ENCODE results near the gene RAET1L.
"Not testable (repeated sequence)": the region's sequence is repeated elsewhere in the genome, so short reads cannot be mapped to it uniquely, and the experiment has no call there.

The RAET1L gene

DNA sequence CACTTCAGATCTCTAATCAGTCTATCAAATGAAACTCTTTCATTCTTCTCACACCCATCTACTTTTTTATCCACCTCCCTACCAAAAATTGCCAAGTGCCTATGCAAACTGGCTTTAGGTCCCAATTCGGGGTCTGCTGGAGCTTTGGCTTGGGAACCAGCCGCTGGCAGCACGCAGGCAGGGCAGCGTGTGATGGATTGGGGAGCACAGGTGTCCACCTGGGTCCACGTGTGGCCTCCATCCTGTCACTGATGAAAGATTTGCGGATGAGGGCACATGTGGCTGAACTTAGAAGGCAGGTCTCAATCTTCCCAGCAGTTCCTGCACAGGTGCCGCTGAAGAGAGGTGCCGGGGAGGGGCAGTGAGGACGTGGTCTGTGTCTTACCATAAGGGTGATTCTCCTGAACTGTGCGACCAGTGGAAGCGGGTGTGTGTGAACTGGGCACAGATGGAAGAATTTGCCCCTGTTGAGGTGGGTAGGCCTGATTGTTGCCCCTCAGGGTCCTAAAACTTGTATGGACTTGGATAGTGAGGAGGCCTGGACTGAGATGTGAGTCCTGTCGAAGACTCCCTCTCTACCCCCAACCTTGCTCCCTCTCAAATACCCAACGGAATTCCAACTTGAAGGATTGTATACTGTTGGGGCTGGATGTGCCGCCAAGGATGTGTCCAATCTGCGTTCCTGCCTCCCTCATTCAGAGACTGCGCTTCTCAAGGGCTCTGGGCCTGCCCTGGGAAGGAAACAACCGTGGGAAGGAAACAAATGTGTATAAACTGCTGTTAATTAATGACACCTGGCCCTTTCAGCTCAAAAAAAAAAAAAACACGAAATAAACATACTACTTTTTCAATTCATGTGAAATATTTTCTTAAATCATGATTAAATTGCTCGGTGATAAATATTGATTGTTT, 18.4 kb upstream of the RAET1L start:
- no peak for DNase-seq

DNA sequence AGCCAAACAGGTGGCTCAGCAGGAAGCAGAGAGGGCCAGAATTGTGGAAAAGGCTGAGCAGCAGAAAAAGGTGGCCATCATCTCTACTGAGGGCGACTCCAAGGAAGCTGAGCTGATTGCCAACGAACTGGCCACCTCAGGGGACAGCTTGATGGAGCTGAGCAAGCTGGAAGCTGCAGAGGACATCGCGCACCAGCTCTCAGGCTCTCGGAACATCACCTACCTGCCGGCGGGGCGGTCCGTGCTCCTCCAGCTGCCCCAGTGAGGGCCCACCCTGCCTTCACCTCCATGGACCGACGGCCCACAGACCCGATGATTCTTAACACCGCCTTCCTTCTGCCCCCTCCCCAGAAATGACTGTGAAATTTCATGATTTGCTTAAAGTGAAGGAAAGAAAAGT, 17.8 kb upstream of the RAET1L start:
- DNase-seq = no peak

DNA sequence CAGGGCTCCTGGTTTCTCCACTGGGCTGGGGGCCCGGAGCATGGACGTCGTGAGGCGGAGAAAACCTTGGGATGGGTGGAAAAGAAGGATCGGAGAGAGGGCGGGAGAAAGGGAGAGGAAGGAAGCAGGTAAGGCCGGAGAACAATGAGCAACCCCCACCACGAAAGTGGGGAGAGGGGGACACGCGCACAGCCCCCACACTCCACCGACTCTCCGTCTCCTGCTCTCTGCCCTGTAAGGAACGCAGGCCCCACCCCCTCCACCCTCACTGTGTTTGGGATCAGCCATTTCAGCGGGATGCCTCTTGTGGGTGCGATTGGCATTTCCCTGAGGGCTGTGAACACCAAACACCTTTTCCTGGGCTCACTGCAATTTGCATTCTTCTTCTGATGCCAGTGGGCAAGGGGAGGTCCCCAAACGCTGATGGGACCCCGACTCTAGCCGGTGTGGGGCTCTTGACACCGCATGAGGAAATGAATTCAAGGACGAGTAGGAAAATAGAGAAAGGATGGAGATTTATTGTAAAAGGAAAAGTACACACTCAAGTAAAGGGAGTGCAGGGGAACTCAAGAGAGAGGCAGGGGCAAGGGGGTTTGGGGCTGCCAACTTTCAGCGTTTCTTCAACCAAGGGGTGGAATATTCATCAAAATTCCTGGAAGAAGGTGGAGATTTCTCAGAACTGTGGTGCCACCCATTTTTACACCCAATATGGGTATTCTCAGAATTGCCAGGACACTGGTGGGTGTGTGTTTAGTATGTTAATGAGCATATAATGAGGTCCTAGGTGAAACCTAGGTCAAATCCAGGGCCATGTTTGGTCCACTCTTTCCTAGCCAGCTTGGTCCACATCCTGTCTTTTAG, 13.1 kb upstream of the RAET1L start:
- DNase-seq = no peak

DNA sequence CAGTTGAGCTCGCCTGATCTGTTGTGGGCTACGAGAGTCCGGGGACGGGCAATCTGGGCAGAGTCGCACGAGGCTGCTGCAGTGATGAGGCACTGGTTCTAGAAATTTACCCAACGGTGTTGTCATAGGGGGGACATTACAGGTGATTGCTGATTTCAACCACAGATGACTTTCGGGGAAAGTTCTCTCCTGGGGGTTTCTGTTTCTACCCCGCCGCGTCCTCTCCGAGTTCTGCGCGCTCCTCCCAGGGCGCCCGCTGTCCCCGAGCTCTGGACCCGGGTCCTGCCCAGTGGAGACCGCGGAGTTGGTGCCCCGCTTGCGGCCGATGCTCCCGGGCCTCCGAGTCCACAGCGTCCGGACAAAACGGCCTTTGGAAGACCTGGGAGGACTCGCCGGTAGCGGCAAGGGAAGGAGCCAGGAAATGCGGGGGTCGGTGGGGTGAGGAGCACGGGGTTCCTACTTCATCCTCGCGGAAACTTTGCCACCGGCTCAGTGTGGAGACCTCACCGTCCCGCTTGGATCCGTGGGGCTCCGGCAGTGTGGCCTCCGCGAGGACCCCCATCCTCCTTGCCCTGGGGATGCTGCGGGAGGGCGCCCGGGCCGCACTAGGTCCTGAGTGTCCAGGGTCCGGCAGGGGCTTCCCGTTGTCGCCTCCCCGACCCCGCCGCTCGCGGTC, 12.3 kb upstream of the RAET1L start:
- DNase-seq = no peak

DNA sequence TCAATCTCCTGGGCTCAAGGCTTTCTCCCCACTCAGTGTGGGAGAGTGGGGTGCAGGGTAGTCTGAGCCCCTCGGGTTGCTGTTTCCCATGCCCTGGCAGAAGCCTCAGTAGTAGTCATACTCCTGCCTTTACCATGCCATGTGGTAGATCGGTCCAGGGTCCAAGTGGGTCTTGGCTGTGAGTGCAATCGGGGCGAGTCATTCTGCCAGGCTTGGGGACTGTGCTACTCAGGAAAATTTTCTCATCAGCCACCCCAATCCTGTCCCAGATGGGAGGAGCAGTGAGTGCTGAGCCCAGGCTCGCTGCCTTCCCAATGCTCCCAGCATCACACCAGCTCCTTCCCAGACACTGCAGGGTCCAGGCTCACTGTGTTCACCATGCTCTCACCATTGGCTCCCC, 10.7 kb upstream of the RAET1L start:
- DNase-seq = no peak

DNA sequence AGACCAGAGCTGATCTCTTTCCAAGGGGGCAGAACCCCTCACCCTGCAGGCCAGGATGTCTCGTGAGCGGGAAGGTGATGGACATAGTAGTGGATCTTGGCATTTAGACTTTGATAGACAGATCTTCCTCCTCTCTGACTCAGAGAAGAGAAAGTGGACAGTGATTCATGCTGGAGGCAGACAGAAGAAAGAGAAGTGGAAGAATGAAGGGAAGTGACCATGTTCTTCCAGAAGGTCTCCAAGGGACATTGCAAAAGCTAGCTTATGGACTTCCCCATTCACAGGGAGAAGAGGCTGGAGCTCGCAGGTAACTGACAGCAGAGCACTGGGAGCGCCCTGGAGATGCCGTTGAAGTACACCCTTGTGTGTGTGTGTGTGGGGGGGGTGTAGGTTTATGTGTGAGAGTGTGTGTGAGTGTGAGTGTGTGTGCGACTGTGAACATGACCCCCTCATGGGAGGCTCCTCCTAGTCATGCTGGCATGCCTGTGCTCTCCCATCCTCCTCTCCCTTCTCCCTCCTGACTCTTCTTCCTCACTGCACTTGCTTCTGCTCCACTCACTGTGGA, 8.0 kb upstream of the RAET1L start:
- no peak for DNase-seq

DNA sequence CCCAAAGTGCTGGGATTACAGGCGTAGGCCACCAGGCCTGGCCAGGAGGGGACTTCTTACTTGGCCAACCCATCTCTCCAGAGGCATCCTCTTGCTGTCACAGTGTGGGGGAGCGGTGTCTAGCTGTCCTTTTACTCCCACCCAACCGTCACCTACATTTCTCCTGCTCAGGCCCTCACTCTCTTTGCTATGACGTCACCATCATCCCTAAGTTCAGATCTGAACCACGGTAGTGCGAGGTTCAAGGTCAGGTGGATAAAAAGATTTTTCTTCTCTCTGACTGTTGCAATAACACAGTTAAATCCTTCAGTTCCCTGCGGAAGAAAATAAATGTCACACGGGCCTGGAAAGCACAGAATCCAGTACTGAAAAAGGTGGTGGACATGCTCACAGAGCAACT, 7.3 kb upstream of the RAET1L start:
- DNase-seq = no peak

DNA sequence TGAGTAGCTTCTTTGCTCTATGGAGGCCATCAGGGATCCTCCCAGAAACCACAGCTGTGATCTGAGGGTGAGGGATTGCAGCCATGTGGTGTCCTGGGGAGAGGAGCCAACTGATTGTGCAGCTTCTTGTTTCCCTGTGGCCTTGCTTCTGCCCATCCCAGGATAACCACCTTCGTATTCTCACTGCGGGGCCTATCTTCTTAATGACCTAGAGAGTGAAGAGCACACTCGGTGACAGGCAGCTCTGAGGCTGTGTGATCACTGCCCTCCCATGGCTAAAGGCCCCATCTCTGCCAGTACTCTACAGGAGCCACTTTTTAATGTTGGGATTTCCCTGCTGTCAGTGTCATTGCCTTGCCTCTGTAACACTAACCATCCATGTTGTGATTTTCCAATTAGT, 5.3 kb upstream of the RAET1L start:
- DNase-seq = no peak

DNA sequence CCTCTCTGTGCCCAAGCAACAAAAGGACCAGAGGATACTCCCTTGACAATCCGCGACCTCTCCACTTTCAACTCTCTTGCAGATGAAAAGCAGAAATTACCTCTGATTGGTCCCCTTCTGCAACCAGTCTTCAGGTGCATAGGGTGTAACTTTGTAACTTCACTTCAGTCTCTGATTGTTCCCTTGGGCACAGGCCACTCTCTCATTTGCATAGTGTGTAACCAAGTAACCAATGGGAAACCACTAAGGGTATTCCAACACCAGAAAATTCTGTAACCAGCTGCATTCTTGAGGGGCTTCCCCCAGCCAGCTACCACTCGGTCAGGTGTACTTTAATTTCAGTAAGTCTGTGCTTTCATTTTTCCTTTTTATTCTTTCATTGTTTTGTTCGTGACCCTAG, 4.4 kb upstream of the RAET1L start:
- no peak for DNase-seq

DNA sequence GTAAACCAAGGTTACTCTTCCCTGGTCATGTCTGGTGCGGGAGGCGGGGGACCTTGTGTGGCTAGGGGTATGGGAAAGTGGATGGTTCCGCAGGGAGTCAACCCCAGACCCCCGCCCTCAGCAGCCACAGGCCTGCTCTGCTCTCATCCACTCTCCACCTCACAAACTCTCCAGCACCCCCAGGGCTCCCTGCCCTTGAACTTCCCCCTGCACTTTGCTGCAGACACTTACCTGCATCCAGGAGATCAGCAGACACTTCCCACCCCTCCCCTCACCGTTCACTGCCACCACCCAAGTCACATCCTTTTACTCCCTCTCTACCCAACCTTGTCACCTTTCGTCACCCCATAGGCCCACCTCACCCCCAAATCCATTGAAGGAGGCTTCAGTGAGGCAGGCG, 3.9 kb upstream of the RAET1L start:
- DNase-seq = no peak

DNA sequence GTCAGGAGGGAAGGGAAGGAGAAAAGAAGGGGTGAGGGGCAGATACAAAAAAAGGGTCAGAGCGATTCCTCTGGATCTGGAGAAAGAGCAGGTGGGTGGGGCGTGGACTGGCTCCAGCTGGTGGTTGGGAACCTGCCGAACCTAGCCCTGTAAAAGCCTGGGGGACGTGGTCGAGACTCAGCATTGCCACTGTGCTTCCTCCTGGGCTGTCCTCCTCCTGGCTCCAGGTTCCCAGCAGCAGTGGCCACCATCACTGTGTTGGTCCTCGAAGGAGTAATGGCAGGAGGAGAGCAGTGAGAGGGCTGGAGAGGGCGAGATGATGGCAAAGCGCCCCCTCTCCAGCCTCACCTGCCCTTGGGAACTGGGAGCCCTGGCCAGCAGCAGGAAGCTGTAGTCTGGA, 3.5 kb upstream of the RAET1L start:
- DNase-seq = no peak

DNA sequence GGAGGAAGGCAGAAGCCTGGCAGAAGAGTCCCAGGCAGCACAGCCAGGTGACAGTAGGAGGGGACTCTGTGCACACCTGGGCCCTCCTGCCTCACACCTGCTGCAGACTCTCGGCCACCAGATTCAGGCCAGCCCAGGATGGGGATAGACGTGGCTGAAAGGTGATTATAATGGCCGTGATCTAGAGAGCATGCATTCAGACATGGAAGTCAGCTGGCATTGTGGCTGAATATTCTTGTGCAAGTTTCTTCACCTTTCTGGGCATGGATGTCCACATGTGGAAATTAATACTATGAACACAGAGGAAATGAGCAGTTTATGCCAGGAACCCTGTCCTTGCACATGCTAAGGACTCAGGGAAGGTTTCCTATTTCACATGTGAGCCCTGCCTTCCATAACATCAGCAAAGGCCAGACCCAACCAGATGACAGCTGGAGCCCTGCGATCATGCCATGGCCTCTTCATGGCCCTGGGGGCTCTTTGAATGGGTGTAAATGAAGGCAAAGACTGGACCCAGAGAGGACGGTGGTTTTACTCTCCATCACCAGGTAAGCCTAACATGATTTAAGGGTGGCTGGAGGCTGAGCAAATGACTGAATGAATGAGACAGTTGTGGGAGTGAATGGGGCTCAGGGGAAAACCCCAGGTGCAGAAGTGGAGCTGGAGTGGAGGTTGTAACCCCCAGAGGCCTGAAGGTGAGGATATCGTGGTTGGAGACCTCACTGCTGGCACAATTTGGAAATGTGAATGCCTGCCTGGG, 2.7 kb upstream of the RAET1L start:
- no peak for DNase-seq

DNA sequence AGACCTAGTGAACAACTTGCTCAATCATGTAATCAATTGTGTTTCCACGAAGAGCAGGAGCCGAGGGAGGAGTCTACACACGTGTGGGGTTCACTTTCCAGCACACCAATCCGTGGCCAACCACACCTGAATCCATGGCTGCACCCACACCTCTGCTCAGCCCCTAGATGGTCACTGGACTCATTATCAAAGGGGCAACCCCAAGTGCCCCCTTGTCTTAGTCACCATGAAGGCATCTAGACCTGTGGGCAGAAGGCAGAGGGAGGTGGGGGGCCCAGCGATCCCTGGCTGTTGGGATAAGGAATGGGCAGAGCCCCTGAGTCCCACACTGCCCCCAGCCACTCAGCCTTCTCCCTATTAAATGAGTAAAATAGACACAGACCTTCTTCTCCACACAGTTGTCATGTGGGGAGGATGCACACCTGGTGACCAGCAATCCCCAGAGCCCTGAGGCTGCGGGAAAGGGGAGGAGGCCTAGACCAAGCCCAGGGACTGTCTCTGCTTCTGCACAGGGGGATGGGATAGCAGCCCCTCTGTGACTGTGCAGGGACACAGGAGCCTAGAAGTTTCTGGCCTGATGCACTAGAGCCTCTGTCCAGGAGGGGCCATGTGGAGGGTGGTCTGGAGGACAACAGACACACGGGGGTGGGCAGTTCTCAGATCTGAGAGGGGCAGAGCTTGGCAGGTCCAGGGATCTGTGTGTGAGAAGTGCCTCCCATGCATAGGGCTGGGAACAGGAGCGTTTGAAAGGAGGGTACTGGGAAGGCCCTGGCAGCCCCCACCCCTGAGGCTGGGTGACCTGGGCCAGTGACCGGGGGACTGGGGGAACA, 1.9 kb upstream of the RAET1L start:
- DNase-seq = no peak

DNA sequence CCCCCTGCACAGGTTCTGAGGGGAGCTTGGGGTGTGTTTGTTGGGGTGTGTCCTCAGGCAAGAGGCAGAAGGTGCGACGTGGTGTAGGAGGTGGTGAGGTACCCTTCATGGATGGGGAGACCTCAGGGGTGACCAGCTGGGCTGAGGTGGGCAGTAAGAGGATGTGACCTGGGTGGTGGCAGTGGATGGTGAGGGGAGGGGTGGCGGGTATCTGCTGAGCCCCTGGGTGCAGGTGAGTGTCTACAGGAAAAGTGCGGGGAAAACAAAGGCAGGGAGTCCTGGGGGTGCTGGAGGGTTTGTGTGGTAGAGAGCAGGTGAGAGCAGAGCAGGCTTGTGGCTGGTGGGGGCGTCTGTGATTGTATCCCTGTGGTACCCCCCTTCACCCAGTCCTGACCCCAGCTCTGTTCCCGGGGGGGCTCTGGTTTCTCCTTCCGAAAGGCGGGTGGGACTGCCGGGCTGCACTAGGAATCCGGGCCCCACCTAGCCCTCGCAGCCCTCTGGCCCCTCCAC, 631 bp downstream of the RAET1L start:
- no peak for DNase-seq

DNA sequence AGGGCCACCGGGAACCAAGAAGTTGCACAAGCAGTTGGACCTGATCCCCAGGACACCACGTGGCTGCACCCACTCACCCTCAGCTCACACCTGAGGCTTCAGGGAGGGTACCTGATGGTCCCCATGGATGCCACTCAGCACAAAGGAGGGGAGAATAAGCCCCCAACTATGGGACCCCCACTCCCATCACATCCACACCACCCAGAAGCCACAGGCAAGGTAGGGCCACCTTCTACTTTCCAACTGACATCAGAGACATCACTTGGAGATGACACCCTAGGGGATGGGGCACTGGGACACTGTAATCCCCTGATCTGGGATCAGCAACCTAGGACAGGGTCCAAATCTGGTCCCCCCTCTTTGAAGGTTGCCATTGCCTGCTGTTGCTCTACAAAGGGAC, 1.3 kb downstream of the RAET1L start:
- DNase-seq = not testable (repeated sequence)

DNA sequence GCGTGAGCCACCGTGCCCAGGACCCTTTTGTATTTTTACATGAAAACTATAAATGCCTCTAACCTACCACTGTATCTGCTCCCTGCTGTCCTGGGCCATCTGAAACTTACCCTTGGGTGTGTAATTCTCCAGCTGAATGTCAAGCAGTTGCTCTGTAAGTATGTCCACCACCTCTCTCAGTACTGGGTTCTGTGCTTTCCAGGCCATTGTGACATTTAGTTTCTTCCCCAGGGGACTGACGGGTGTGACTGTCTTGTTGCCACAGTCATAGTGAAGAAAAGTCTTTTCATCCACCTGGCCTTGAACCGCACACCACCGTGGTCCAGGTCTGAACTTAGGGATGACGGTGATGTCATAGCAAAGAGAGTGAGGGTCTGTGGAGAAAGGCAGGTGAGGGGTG, 3.5 kb downstream of the RAET1L start:
- not testable (repeated sequence) for DNase-seq

DNA sequence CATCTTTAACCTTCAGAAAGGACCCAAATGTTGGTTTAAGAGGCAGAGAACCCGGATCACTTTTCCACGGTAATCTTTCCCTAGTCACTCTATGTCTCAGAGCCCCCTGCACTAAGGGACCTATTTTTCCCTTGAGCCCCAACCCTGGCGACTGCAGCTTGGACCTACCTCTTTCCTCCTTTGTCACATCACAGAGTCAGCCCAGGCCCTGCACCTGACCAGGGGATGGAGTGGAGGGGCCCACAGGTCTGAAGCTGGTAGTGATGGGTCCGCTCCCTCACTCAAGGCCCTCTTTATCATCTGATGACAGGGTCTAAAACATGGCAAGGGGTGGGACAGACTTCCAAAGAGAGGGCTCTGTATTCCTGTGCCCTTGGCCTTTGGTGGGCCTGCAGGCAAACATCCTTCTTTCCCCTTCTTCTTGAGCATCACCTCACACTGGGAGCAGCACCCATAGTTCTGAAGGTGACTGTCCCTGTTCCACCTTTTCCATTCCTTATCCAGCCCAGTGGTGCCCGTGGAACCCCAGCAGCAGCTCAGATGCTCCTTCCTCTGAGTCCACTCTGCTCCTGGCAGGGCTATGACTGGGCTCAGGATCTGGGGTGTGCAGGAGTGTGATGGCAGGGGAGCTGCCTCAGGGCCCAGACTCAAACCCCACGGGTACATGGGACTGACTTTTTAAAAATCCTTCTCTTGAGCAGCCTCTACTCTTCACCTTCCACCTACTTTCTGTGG, 6.3 kb downstream of the RAET1L start:
- no peak for DNase-seq

DNA sequence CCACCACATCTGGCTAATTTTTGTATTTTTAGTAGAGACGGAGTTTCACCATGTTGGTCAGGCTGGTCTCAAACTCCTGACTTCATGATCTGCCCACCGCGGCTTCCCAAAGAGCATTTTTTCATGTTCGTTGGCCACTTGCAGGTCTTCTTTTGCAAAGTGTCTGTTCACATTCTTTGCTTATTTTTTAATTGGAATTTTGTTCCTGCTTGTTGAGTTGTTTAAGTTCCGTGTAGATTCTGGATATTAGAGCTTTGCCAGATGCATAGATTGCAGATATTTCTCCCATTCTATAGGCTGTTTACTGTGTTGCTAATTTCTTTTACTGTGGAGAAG, 8.2 kb downstream of the RAET1L start:
- not testable (repeated sequence) for DNase-seq

DNA sequence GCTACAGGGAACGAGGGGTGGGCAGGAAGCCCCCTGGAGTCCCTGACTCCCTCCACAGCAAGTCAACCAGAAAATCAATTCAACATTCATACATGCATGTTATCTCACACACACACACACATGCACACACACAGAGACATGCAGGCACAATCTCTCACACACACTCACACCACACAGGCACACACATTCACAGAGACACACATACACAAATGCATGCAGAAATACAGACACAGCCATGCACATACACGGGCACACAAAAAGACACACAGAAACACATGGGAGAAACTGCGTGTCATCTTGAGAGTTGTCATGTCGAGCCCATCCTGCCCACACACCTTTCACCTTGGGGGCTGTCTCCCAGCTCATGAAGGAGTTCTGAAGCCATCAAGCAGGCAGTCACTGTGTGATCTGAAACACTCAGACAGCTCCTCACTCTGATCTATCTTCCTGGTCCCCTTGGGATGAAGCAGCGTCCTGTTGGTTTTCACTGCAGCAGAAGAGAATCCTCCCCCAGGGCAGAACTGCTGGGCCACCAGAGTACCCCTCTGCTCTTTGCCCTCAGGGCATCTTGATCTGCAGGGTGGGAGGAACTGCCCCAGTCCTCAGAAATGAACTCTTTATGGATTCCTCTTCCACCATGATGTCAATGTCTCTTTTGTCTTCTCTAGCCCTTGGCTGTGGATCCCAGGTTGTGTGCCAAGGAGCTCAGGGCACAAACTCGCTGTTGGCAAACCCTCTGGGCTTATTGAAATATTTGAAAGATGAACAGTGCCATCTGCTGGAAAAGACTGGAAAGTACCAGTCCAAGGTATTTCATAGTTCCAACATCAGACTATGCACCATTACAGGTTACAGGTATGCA, 8.8 kb downstream of the RAET1L start:
- peak; percentile 67 for DNase-seq

All from central memory CD4-positive, alpha-beta T cell (primary cell).